IMR-90 (cell line): ENCODE measurements around the gene TULP4. TPM values are rescaled to one million over a fixed set of nuclear protein-coding genes. Genes with fewer than 3 reads are reported as not detected.

Experiments used
- ATAC-seq: fragments of 200-7000 bp; cut with Tn5 transposase; 2 replicates; pipeline ENCODE4 v1.9.1; 2020; ENCODE audit warnings: low read depth, mild to moderate bottlenecking, moderate library complexity
- BruUV-seq: library from RNA; stranded (reverse); fragments of 400-500 nt; replicated peaks from 2 replicates; lab custom pipeline; 2021; lab: Mats Ljungman, UMichigan
- CTCF ChIA-PET: fragments of 300-600 bp; formaldehyde crosslinking; extraction: SDS; loops from one replicate; lab custom pipeline; 2021; ENCODE audit warnings: antibody characterized with exemption; lab: Yijun Ruan, JAX
- POLR2A ChIA-PET: fragments of 300-600 bp; sonication (Branson Sonifier 250); formaldehyde crosslinking; loops from one replicate; lab custom pipeline; 2022; ENCODE audit warnings: antibody characterized with exemption; ENCODE audit not compliant: unreplicated experiment; lab: Charles Lee
- DNase-seq: peaks from one replicate; pipeline ENCODE4 v3.0.0; 2013
- H2AFZ ChIP-seq: replicated peaks from 2 replicates; pipeline ENCODE3; 2013; ENCODE audit warnings: low read length, mild to moderate bottlenecking; ENCODE audit not compliant: poor library complexity
- H2AK5ac ChIP-seq: 2 replicates; pipeline ENCODE4 v1.6.1; 2013; ENCODE audit warnings: low read depth, low read length, inconsistent platforms
- H2AK9ac ChIP-seq: replicated peaks from 2 replicates; pipeline ENCODE3; 2013; ENCODE audit warnings: mild to moderate bottlenecking, low read depth, low read length, moderate library complexity; ENCODE audit not compliant: poor library complexity
- H2BK120ac ChIP-seq: 2 replicates; pipeline ENCODE4 v1.6.1; 2013; ENCODE audit warnings: low read depth, low read length, inconsistent platforms
- H2BK15ac ChIP-seq: 3 replicates; pipeline ENCODE4 v1.6.1; 2013; ENCODE audit warnings: low read depth, low read length, inconsistent platforms
- H2BK20ac ChIP-seq: 2 replicates; pipeline ENCODE4 v1.6.1; 2013; ENCODE audit warnings: low read depth, mild to moderate bottlenecking, inconsistent platforms, low read length, moderate library complexity
- H2BK5ac ChIP-seq: 2 replicates; pipeline ENCODE4 v1.6.1; 2013; ENCODE audit warnings: mild to moderate bottlenecking, low read depth, low read length, inconsistent platforms; ENCODE audit not compliant: poor library complexity, severe bottlenecking
- H3K14ac ChIP-seq: replicated peaks from 2 replicates; pipeline ENCODE4 v1.6.1; 2013; ENCODE audit warnings: low read depth, low read length, inconsistent platforms
- H3K18ac ChIP-seq: 2 replicates; pipeline ENCODE4 v1.6.1; 2013; ENCODE audit warnings: low read depth, low read length, control low read depth
- H3K23ac ChIP-seq: 2 replicates; pipeline ENCODE4 v1.6.1; 2013; ENCODE audit warnings: low read depth, low read length, inconsistent platforms
- H3K27ac ChIP-seq: 2 replicates; pipeline ENCODE4 v1.5.1; 2013; ENCODE audit warnings: mild to moderate bottlenecking, control low read depth, low read length; ENCODE audit not compliant: insufficient read depth
- H3K27me3 ChIP-seq: 2 replicates; pipeline ENCODE4 v1.6.1; 2013; ENCODE audit warnings: low read length; ENCODE audit not compliant: control insufficient read depth, insufficient read depth
- H3K36me3 ChIP-seq: 2 replicates; pipeline ENCODE4 v1.6.1; 2013; ENCODE audit warnings: low read length, mixed read lengths; ENCODE audit not compliant: control insufficient read depth, insufficient read depth
- H3K4ac ChIP-seq: 2 replicates; pipeline ENCODE4 v1.6.1; 2013; ENCODE audit warnings: low read depth, low read length, inconsistent platforms
- H3K4me1 ChIP-seq: 2 replicates; pipeline ENCODE4 v1.6.1; 2013; ENCODE audit warnings: low read length, mixed read lengths; ENCODE audit not compliant: control insufficient read depth, insufficient read depth
- H3K4me2 ChIP-seq: 2 replicates; pipeline ENCODE4 v1.6.1; 2013; ENCODE audit warnings: low read depth, mild to moderate bottlenecking, control low read depth, low read length, moderate library complexity
- H3K4me3 ChIP-seq: 2 replicates; pipeline ENCODE4 v1.5.1; 2013; ENCODE audit warnings: low read depth, mild to moderate bottlenecking, control low read depth, low read length, moderate library complexity; ENCODE audit not compliant: insufficient read depth
- H3K56ac ChIP-seq: 2 replicates; pipeline ENCODE4 v1.6.1; 2013; ENCODE audit warnings: low read length, inconsistent platforms; ENCODE audit not compliant: insufficient read depth; ENCODE audit errors: extremely low read depth
- H3K79me1 ChIP-seq, 2 experiments: 2 replicates each; pipeline ENCODE4 v1.6.1; 2013; ENCODE audit warnings: low read length in 2 of 2, inconsistent platforms in 1 of 2, low read depth in 1 of 2
- H3K9ac ChIP-seq: 2 replicates; pipeline ENCODE4 v1.6.1; 2013; ENCODE audit warnings: low read depth, low read length, control low read depth
- H3K9me1 ChIP-seq: 2 replicates; pipeline ENCODE4 v1.6.1; 2013; ENCODE audit warnings: low read length, inconsistent platforms; ENCODE audit not compliant: insufficient read depth
- H3K9me3 ChIP-seq: 2 replicates; pipeline ENCODE4 v1.6.1; 2013; ENCODE audit warnings: low read length; ENCODE audit not compliant: control insufficient read depth, insufficient read depth
- H4K20me1 ChIP-seq: 2 replicates; pipeline ENCODE4 v1.6.1; 2013; ENCODE audit warnings: low read length, inconsistent platforms; ENCODE audit not compliant: insufficient read depth
- H4K5ac ChIP-seq: 2 replicates; pipeline ENCODE4 v1.6.1; 2013; ENCODE audit warnings: mild to moderate bottlenecking, low read depth, low read length, control low read depth
- H4K8ac ChIP-seq, 2 experiments: 2 replicates each; pipeline ENCODE4 v1.6.1; 2013; ENCODE audit warnings: low read depth in 2 of 2, low read length in 2 of 2, control low read depth in 1 of 2, inconsistent platforms in 1 of 2
- H4K91ac ChIP-seq: 2 replicates; pipeline ENCODE4 v1.6.1; 2013; ENCODE audit warnings: low read depth, low read length, inconsistent platforms; ENCODE audit not compliant: insufficient read depth
- BHLHE40 ChIP-seq: fragments of 150-350 bp; IDR thresholded peaks from 2 replicates; pipeline ENCODE4 v1.6.1; 2016; ENCODE audit warnings: mild to moderate bottlenecking, low read depth, low read length
- FOS ChIP-seq: fragments of 150-350 bp; IDR thresholded peaks from 2 replicates; pipeline ENCODE4 v1.6.1; 2016; ENCODE audit warnings: low read depth, low read length
- USF2 ChIP-seq: fragments of 150-350 bp; IDR thresholded peaks from 2 replicates; pipeline ENCODE4 v1.6.1; 2017; ENCODE audit warnings: mild to moderate bottlenecking, antibody characterized with exemption, low read length, low read depth
- WGBS, 2 experiments: methylation state at CpG; one replicate each; pipeline versions ENCODE4 v1.1.5 to v1.1.7; 2013; ENCODE audit warnings: missing lambda C conversion rate in 2 of 2; ENCODE audit not compliant: insufficient read length in 1 of 2; ENCODE audit errors: extremely low coverage in 2 of 2; 5-methylcytosine and 5-hydroxymethylcytosine counted together
- dilution Hi-C: fragments of 300-500 bp; cut with HindIII; formaldehyde crosslinking; loops from one replicate; pipeline ENCODE4 v1.14.3; 2018; ENCODE audit warnings: low sequenced_read_pairs; ENCODE audit not compliant: unreplicated experiment
- in situ Hi-C: fragments of 300-500 bp; cut with MboI; formaldehyde crosslinking; loops from 3 replicates; pipeline ENCODE4 v1.14.3; 2019; ENCODE audit warnings: low sequenced_read_pairs, inconsistent platforms, mixed read lengths
- intact Hi-C: fragments of 100-400 bp; cut with micrococcal nuclease; formaldehyde crosslinking; loops from 2 replicates; pipeline ENCODE4 v1.10.0; 2022
- polyA plus RNA-seq, 3 experiments: library from polyadenylated mRNA; depleted of rRNA; stranded (reverse); fragments of >200 nt; gene quantifications; 2 replicates each; pipeline ENCODE4 v1.2.3, GENCODE V29; 2012; ENCODE audit warnings: low replicate concordance in 1 of 3
- total RNA-seq: library from RNA; depleted of rRNA; stranded (reverse); fragments of >200 nt; gene quantifications from 2 replicates; pipeline ENCODE4 v1.2.3, GENCODE V29; 2012

The TULP4 gene
- total and polyA plus RNA-seq, 2 of the 4 experiments (the other 2 are of a cell fraction), result 8.1 to 30.6 TPM

GRCh38 chr6:158414851-158415262 is 102.6 kb downstream of the TULP4 start:
- DNase-seq, result peak; percentile 87
- in situ Hi-C loops (no loop called here), dilution Hi-C loops (no loop called here)

More at GRCh38 chr6:158414851-158415262, 102.6 kb downstream of the TULP4 start:
- Histone ChIP-seq H3K79me1 (peaks cover 5 to 33% of the 10 kb centered on the region in 2 experiments; a peak in 3 of 4 replicates), H3K9ac (no peak overlapping the region), H3K4ac (no peak overlapping the region), H3K56ac (no peak overlapping the region), H4K5ac (no peak overlapping the region), H2BK5ac (no peak overlapping the region), H3K4me2 (no peak overlapping the region), H2BK120ac (no peak overlapping the region), H3K9me3 (no peaks in the 10 kb centered on the region), H3K14ac (no peak overlapping the region), H2AFZ (no peak overlapping the region), H3K27me3 (no peaks in the 10 kb centered on the region), H2AK9ac (no peak overlapping the region), H4K20me1 (no peaks in the 10 kb centered on the region; the same call in 1 of the 2 replicates), H3K4me3 (no peak overlapping the region), H4K91ac (no peak overlapping the region), H3K4me1 (peaks cover 7% of the 10 kb centered on the region), H4K8ac (no peak overlapping the region), H3K36me3 (peaks cover 5% of the 10 kb centered on the region), H2BK20ac (no peak overlapping the region), H3K18ac (no peak overlapping the region), H2AK5ac (no peak overlapping the region), H3K9me1 (peaks cover 10% of the 10 kb centered on the region), H3K23ac (no peak overlapping the region), H3K27ac (no peak overlapping the region), H2BK15ac (no peak overlapping the region)
- no peak for ATAC-seq
- POLR2A ChIA-PET, result no interaction called here
- CTCF ChIA-PET, result interaction anchor here (0.7 kb wide), 1 partner anchor 62 kb away, joined by 3 read pairs; no protein-coding TSS in a partner anchor
- intact Hi-C loops, result no loop called here
- WGBS, 2 experiments, result no CpG with 5 or more reads among the region's 5 CpGs
- BruUV-seq, result no TSS peak
- peak; percentile 22; the same call in 1 of the 2 replicates for TF ChIP-seq FOS
- no peak for TF ChIP-seq USF2
- peak; percentile 69 for TF ChIP-seq BHLHE40
